ENCODE measurements around the gene SDF2. TPM values are rescaled to one million over a fixed set of nuclear protein-coding genes. Genes with fewer than 3 reads are reported as not detected.

SDF2 gene
- total and polyA plus RNA-seq, 9 of the 15 experiments (the other 6 are each of a cell fraction or from before 2014, with no cell fraction given), result 41.2 to 132 (median 65.6) TPM

GRCh38 chr17:28599311-28600184, 62.2 kb downstream of the SDF2 start (continued):
- TF ChIP-seq ATF3 (IDR thresholded peaks at IDR 0.05) (peak; percentile 65), ATF3 (CRISPR knock-in tag; conservative IDR thresholded peaks at IDR 0.05) (peak; percentile 70), ZNF395 (CRISPR knock-in tag; IDR thresholded peaks at IDR 0.05) (no peak), ZNF609 (CRISPR knock-in tag; IDR thresholded peaks at IDR 0.05; ENCODE audit: borderline replicate concordance) (no peak; the same call in 1 of the 2 replicates), NFIC (IDR thresholded peaks at IDR 0.05) (peak; percentile 97), ZBTB12 (CRISPR knock-in tag; IDR thresholded peaks at IDR 0.05) (no peak), SMARCE1 (IDR thresholded peaks at IDR 0.05) (0 out of 2 replicates have a peak, but pooled peaks have one; percentile 9), IFI16 (CRISPR knock-in tag; IDR thresholded peaks at IDR 0.05) (no peak), NR0B1 (IDR thresholded peaks at IDR 0.05; ENCODE audit: partially characterized antibody) (no peak), ZNF311 (CRISPR knock-in tag; IDR thresholded peaks at IDR 0.05) (no peak), ETV6 (IDR thresholded peaks at IDR 0.05; ENCODE audit: borderline replicate concordance in 1 of 2, low read depth in 2 of 2, low read length in 1 of 2) (no peak), ETV6 (CRISPR knock-in tag; IDR thresholded peaks at IDR 0.05; ENCODE audit: borderline replicate concordance) (no peak), ZKSCAN8 (CRISPR knock-in tag; IDR thresholded peaks at IDR 0.05) (no peak), POLR2G (IDR thresholded peaks at IDR 0.05; ENCODE audit: low read depth, low read length) (peak; percentile 61; the same call in 1 of the 2 replicates), ZZZ3 (IDR thresholded peaks at IDR 0.05) (no peak), POLR3G (IDR thresholded peaks at IDR 0.05; ENCODE audit: extremely low read depth, insufficient read length, insufficient replicate concordance) (no peak), TRIM28 (IDR thresholded peaks at IDR 0.05) (peak; percentile 20; the same call in 1 of the 2 replicates), RHOXF2B (CRISPR knock-in tag; conservative IDR thresholded peaks at IDR 0.05) (no peak)
